K562 (cell line): ENCODE measurements around the gene RAB5B. TPM values are rescaled to one million over a fixed set of nuclear protein-coding genes. Genes with fewer than 3 reads are reported as not detected.

ENCODE experiments used
- ATF6 ChIP-seq: sonication (generic); formaldehyde crosslinking; IDR thresholded peaks from 2 replicates; pipeline ENCODE4 v1.4.0; 2020; ENCODE audit warnings: mild to moderate bottlenecking, missing genetic modification reagents
- E2F4 ChIP-seq: sonication (generic); formaldehyde crosslinking; IDR thresholded peaks from 2 replicates; pipeline ENCODE4 v1.8.0; 2022; ENCODE audit warnings: mild to moderate bottlenecking, low read depth, missing genetic modification reagents
- E2F6 ChIP-seq, 2 experiments: IDR thresholded peaks; 2 replicates each; pipeline ENCODE4 v1.6.1; 2011; ENCODE audit warnings: borderline replicate concordance in 1 of 2, control low read depth in 1 of 2, low read depth in 1 of 2, low read length in 1 of 2, mild to moderate bottlenecking in 1 of 2, mixed read lengths in 1 of 2, moderate library complexity in 1 of 2; ENCODE audit not compliant: insufficient read depth in 1 of 2, insufficient read length in 1 of 2, poor library complexity in 1 of 2, severe bottlenecking in 1 of 2; ENCODE audit errors: extremely low read depth in 1 of 2
- ELK3 ChIP-seq: fragments of 450-650 bp; formaldehyde crosslinking; IDR thresholded peaks from 2 replicates; pipeline ENCODE4 v1.4.0; 2020; ENCODE audit warnings: mild to moderate bottlenecking
- EP400 ChIP-seq: fragments of 450-650 bp; IDR thresholded peaks from 2 replicates; pipeline ENCODE4 v1.6.1; 2017; ENCODE audit warnings: antibody characterized with exemption, mild to moderate bottlenecking, moderate library complexity
- HMG20A ChIP-seq: fragments of 450-650 bp; formaldehyde crosslinking; conservative IDR thresholded peaks from 2 replicates; pipeline ENCODE4 v1.4.0; 2020; ENCODE audit warnings: mild to moderate bottlenecking, mixed read lengths
- IRF9 ChIP-seq: fragments of 450-650 bp; IDR thresholded peaks from 2 replicates; pipeline ENCODE4 v1.6.1; 2016; ENCODE audit warnings: missing biosample characterization, missing genetic modification characterization
- KAT7 ChIP-seq: sonication (generic); formaldehyde crosslinking; IDR thresholded peaks from 2 replicates; pipeline ENCODE4 v1.8.0; 2022; ENCODE audit warnings: missing genetic modification reagents, mild to moderate bottlenecking, borderline replicate concordance
- MAFF ChIP-seq: IDR thresholded peaks from 2 replicates; pipeline ENCODE4 v1.6.1; 2012; ENCODE audit warnings: low read length, improper control_type of control experiment
- MCM3 ChIP-seq: fragments of 450-650 bp; IDR thresholded peaks from 2 replicates; pipeline ENCODE4 v1.6.1; 2016
- NCOA1 ChIP-seq: fragments of 450-650 bp; IDR thresholded peaks from 2 replicates; pipeline ENCODE4 v1.6.1; 2016; ENCODE audit warnings: low read depth
- NR4A1 ChIP-seq, 2 experiments: fragments of 250-450 bp in 1 of 2; fragments of 450-650 bp in 1 of 2; sonication (Bioruptor Pico) in 1 of 2; IDR thresholded peaks; 2 replicates each; pipeline versions ENCODE4 v1.4.0 to v1.6.1; 2016 to 2020; ENCODE audit warnings: mild to moderate bottlenecking in 2 of 2, missing compliant biosample characterization in 1 of 2, missing genetic modification characterization in 1 of 2, moderate library complexity in 1 of 2
- PHB ChIP-seq: fragments of 250-450 bp; sonication (Bioruptor Pico); IDR thresholded peaks from 2 replicates; pipeline ENCODE4 v1.5.0; 2021
- POLR2AphosphoS5 ChIP-seq: IDR thresholded peaks from 2 replicates; pipeline ENCODE4 v1.6.1; 2011; ENCODE audit warnings: mild to moderate bottlenecking, low read depth, low read length, moderate library complexity; ENCODE audit not compliant: control insufficient read depth, insufficient read depth
- PREB ChIP-seq: sonication (generic); formaldehyde crosslinking; IDR thresholded peaks from 2 replicates; pipeline ENCODE4 v1.8.1; 2023; ENCODE audit warnings: mild to moderate bottlenecking, missing genetic modification reagents
- U2AF1 ChIP-seq: fragments of 200-400 bp; formaldehyde crosslinking; optimal IDR thresholded peaks from 2 replicates; pipeline ENCODE3; 2017; ENCODE audit warnings: mild to moderate bottlenecking, low read depth, low read length, moderate library complexity
- ZFP36 ChIP-seq: fragments of 150-350 bp; IDR thresholded peaks from 2 replicates; pipeline ENCODE4 v1.6.1; 2018; ENCODE audit warnings: low read length, low read depth; ENCODE audit not compliant: partially characterized antibody
- ZNF561 ChIP-seq: fragments of 450-650 bp; formaldehyde crosslinking; conservative IDR thresholded peaks from 2 replicates; pipeline ENCODE4 v1.4.0; 2020; ENCODE audit warnings: mild to moderate bottlenecking, moderate library complexity
- polyA plus RNA-seq, 8 experiments: library from polyadenylated mRNA; depleted of rRNA in 4 of 8; stranded (reverse) in 5 of 8; unstranded in 3 of 8; fragments of >200 nt; fragmentation: Nextera tagmentation in 2 of 8; fragmentation: Illumina TruSeq in 1 of 8; extraction: Ambion mirVana in 2 of 8; extraction: Trizol in 1 of 8; gene quantifications; 2 replicates each; pipeline versions ENCODE4 v1.2.1 to v1.2.3, GENCODE V29; 2011 to 2014; ENCODE audit warnings: inconsistent platforms in 1 of 8, missing spikeins in 1 of 8
- total RNA-seq, 7 experiments: library from RNA; depleted of rRNA in 6 of 7; stranded (reverse); fragments of >200 nt in 6 of 7; fragmentation: Illumina TruSeq in 2 of 7; extraction: Trizol in 2 of 7; gene quantifications; 2 replicates each; pipeline versions ENCODE4 v1.2.1 to v1.2.3, GENCODE V29; 2011 to 2021; ENCODE audit warnings: low replicate concordance in 1 of 7

Gene RAB5B
- total and polyA plus RNA-seq, 9 of the 15 experiments (the other 6 are each of a cell fraction or from before 2014, with no cell fraction given): 6.8 to 73.8 (median 25.2) TPM

- TF ChIP-seq HMG20A (CRISPR knock-in tag) (no peak), POLR2AphosphoS5 (peak; percentile 76), KAT7 (peak; percentile 94), ZFP36 (no peak), NCOA1 (0 out of 2 replicates have a peak, but pooled peaks have one; percentile 23), ATF6 (peak; percentile 38; the same call in 1 of the 2 replicates), ELK3 (CRISPR knock-in tag) (no peak), U2AF1 (no peak), MCM3 (no peak), MAFF (no peak), E2F4 (CRISPR knock-in tag) (no peak), EP400 (peak; percentile 67), PREB (CRISPR knock-in tag) (0 out of 2 replicates have a peak, but pooled peaks have one; percentile 80), IRF9 (no peak), ZNF561 (CRISPR knock-in tag) (no peak), PHB (CRISPR knock-in tag) (no peak), E2F6 (IDR thresholded peaks at IDR 0.05; ENCODE audit: borderline replicate concordance in 1 of 2, extremely low read depth in 1 of 2, insufficient read depth in 1 of 2, insufficient read length in 1 of 2, low read depth in 1 of 2, low read length in 1 of 2, poor library complexity in 1 of 2, severe bottlenecking in 1 of 2) (peak in 1 of 2 experiments; percentile 30), NR4A1 (CRISPR knock-in tag; IDR thresholded peaks at IDR 0.05) (no peak), NR4A1 (tag; IDR thresholded peaks at IDR 0.05) (no peak)
These were observed 46.0 kb upstream of the RAB5B start, which contains the start of gene PYM1 (continued) for GRCh38 chr12:55927588-55928502.
